Colonic mucosa (tissue), 4 donors: ENCODE data around the gene PHF19. TPM values are rescaled to one million over a fixed set of nuclear protein-coding genes. Genes with fewer than 3 reads are reported as not detected.

Experiments
- DNase-seq: peaks from one replicate; pipeline ENCODE4 v3.0.0-alpha.2; 2020
- H3K27ac ChIP-seq: fragments of 200-600 bp; one replicate; pipeline ENCODE4 v1.8.0; 2021
- H3K27me3 ChIP-seq: fragments of 200-600 bp; one replicate; pipeline ENCODE4 v1.8.0; 2021
- H3K36me3 ChIP-seq: fragments of 200-600 bp; one replicate; pipeline ENCODE4 v1.8.0; 2021
- H3K4me1 ChIP-seq: fragments of 200-600 bp; one replicate; pipeline ENCODE4 v1.8.0; 2021; ENCODE audit warnings: mild to moderate bottlenecking
- H3K4me3 ChIP-seq: fragments of 200-600 bp; one replicate; pipeline ENCODE4 v1.8.0; 2021
- H3K9ac ChIP-seq, 2 donors: one replicate each; pipeline ENCODE4 v1.7.0; 2013; ENCODE audit warnings: control low read depth in 2 of 2, low read depth in 2 of 2, low read length in 2 of 2
- H3K9me3 ChIP-seq: fragments of 200-600 bp; one replicate; pipeline ENCODE4 v1.8.0; 2021
- CTCF ChIP-seq: fragments of 200-600 bp; IDR thresholded peaks from one replicate; pipeline ENCODE4 v1.8.0; 2022; ENCODE audit warnings: antibody characterized with exemption, mild to moderate bottlenecking
- intact Hi-C: fragments of 100-400 bp; cut with DNase I; formaldehyde crosslinking; loops from one replicate; pipeline ENCODE4 v1.14.1; 2022
- total RNA-seq, 2 donors: library from RNA; stranded (reverse); fragmentation: NEBNext Ultra II Directional in 1 of 2; extraction: Animal tissue kit (Norgen Biotek cat#: 25700) in 1 of 2; gene quantifications; one replicate each; pipeline ENCODE4 v1.2.1, GENCODE V29; 2021
- donor health status: healthy.
- donor health status: DM: no; HTN: no; CAD: no.
- donor health status: DM: no; HTN: no; CAD: no.

PHF19 gene
- total RNA-seq, 2 donors from 2014 or later, result 23.8 to 50.3 TPM

DNA sequence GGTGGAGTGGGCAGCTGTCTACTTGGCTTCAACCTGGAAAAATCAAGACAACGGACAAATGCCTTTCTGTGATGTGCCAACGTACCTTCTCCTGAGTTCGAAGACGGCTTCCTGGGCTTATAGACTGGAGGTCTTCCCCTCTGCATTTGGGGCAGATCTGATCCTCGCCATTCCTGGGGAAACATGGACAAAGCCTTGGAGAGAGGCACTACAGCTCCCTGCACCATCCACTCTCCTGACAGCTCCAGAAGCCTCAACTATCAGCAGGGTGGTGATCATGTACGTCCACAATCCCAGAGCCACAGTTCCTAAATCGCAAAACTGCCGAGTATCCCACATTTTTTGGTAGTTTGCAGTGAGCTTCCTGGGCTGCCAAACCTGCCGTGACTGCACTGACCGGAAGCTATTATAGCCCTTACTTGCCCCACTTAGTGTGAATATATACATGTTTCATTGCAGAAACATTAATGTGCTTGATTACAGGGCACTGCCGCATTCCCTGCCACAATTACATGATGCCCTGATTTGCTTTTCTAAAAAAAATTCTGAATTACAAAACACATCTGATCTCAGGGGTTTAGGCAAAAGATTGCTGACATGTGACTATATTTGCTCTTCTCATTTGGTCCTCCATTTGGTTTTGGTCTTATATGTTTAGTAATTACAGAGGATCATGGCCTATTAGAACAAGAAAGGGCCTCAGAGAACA lies 46.8 kb upstream of the PHF19 start:
- H3K27ac ChIP-seq, result no peak overlapping the region

DNA sequence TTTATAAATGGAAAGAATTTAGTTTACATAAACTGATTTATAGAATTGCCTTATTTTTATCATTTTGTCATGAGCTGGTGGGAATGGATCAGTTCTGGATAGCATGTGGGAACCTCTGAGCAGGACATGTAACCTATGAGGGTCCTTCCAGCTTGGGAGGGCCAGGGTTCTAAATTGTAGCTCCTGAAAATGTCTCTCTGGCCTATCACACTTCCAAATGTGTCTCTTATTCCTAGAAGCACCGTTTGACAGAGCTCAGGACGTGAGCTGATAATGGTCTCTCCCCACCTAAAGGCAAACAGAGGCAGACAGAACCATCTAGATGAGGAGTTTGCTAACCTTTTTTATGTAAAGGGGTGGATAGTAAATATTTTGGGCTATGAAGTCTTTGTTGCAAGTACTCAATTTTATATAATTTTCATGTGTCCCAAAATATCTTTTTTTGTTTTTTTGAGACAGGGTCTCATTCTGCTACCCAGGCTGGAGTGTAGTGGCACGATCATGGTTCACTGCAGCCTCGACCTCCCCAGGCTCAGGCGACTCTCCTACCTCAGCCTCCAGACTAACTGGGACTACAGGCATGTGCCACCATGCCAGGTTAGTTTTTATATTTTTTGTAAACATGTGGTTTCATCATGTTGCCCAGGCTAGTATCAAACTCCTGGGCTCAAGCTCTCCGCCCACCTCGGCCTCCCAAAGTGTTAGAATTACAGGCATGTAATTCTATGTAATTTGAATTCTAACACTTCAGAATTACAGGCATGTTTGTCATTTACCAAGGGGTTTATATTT lies 45.6 kb upstream of the PHF19 start:
- Histone ChIP-seq H3K27me3 (no peaks in the 10 kb centered on the region), H3K36me3 (no peaks in the 10 kb centered on the region), H3K4me3 (no peak overlapping the region), H3K4me1 (no peaks in the 10 kb centered on the region), H3K9me3 (no peaks in the 10 kb centered on the region), H3K27ac (no peak overlapping the region), H3K9ac (no peak overlapping the region)
- no peak for DNase-seq
- TF ChIP-seq CTCF, result no peak
- intact Hi-C loops, result no loop called here

More for the DNA sequence above, 46.8 kb upstream of the PHF19 start:
- Histone ChIP-seq H3K9ac (no peak overlapping the region), H3K27me3 (no peaks in the 10 kb centered on the region), H3K9me3 (no peaks in the 10 kb centered on the region), H3K36me3 (no peaks in the 10 kb centered on the region), H3K4me3 (no peak overlapping the region), H3K4me1 (no peaks in the 10 kb centered on the region)
- intact Hi-C loops, result no loop called here
- no peak for TF ChIP-seq CTCF
- DNase-seq, result no peak

DNA sequence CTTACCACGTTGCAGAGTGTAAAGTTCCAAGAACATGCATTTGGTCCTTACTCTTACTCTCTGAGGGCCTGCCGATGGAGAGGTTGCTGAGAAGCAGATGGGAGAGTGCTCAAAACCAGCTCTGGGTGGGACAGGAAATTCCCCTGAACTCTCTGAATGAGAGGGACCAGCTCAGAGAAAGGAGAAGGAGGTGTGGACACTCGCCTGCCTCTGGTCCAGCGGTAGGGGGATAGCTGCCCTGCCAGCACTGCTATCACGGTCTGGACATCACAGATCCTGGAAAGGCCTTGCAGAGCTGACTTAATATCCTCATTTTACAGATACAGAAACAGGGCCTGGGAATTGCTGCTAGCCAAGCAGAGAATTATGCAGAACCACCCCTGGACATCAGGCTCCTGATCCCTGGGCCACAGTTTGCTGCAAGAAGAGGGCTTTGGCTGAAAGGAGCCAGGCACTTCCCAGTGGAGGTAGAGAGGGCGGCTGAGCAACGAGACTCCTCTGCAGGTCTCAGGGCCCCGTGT lies 44.7 kb upstream of the PHF19 start:
- TF ChIP-seq CTCF, result no peak
- no peak overlapping the region for H3K4me3 ChIP-seq
- no peaks in the 10 kb centered on the region for H3K4me1 ChIP-seq
- H3K27ac ChIP-seq, result no peak overlapping the region
- DNase-seq, result no peak
- H3K36me3 ChIP-seq, result no peaks in the 10 kb centered on the region
- no peaks in the 10 kb centered on the region for H3K9me3 ChIP-seq
- no peak overlapping the region for H3K9ac ChIP-seq
- no peaks in the 10 kb centered on the region for H3K27me3 ChIP-seq
- intact Hi-C loops, result no loop called here

- intact Hi-C loops, result no loop called here
- TF ChIP-seq CTCF, result no peak
- Histone ChIP-seq H3K27ac (no peak overlapping the region), H3K9me3 (no peaks in the 10 kb centered on the region), H3K36me3 (no peaks in the 10 kb centered on the region), H3K4me3 (no peak overlapping the region), H3K27me3 (no peaks in the 10 kb centered on the region), H3K4me1 (no peaks in the 10 kb centered on the region), H3K9ac (no peak overlapping the region)
- DNase-seq, result no peak
Measured at GRCh38 chr9:120920806-120921178, 43.8 kb upstream of the PHF19 start.

GRCh38 chr9:120919843-120920805 lies 43.1 kb upstream of the PHF19 start:
- Histone ChIP-seq H3K27ac (no peak overlapping the region), H3K4me1 (no peaks in the 10 kb centered on the region), H3K36me3 (no peaks in the 10 kb centered on the region), H3K9me3 (no peaks in the 10 kb centered on the region), H3K27me3 (no peaks in the 10 kb centered on the region), H3K4me3 (no peak overlapping the region), H3K9ac (no peak overlapping the region)
- intact Hi-C loops, result no loop called here
- TF ChIP-seq CTCF, result no peak
- DNase-seq, result no peak
